GM18498 (cell line): ENCODE results near the gene NAP1L4.

Source experiments
- ATAC-seq: cut with Tn5 transposase; IDR thresholded peaks from one replicate; pipeline ENCODE4 v1.9.1; 2021; ENCODE audit warnings: mild to moderate bottlenecking, moderate library complexity; ENCODE audit not compliant: unreplicated experiment

Gene NAP1L4

GRCh38 chr11:2926611-2927051 lies 65.5 kb downstream of the NAP1L4 start:
- ATAC-seq = no peak

GRCh38 chr11:2924821-2925675 lies 67.1 kb downstream of the NAP1L4 start:
- no peak for ATAC-seq

- no peak for ATAC-seq
These were observed 67.7 kb downstream of the NAP1L4 start for GRCh38 chr11:2924381-2924780.

- ATAC-seq = no peak
These were observed 68.4 kb downstream of the NAP1L4 start for GRCh38 chr11:2923446-2924375.

GRCh38 chr11:2922655-2923054 lies 69.5 kb downstream of the NAP1L4 start:
- ATAC-seq = no peak

GRCh38 chr11:2921742-2922493 lies 70.2 kb downstream of the NAP1L4 start:
- no peak for ATAC-seq

- ATAC-seq = no peak
These were observed 70.9 kb downstream of the NAP1L4 start for GRCh38 chr11:2921261-2921660.

- ATAC-seq = no peak
These were observed 71.8 kb downstream of the NAP1L4 start for GRCh38 chr11:2920343-2920742.

- ATAC-seq = no peak
These were observed 72.3 kb downstream of the NAP1L4 start for GRCh38 chr11:2919837-2920236.

GRCh38 chr11:2919188-2919587 lies 72.9 kb downstream of the NAP1L4 start:
- ATAC-seq = no peak

- ATAC-seq = no peak
These were observed 74.2 kb downstream of the NAP1L4 start for GRCh38 chr11:2917842-2918490.

GRCh38 chr11:2916892-2917645 lies 75.1 kb downstream of the NAP1L4 start:
- no peak for ATAC-seq

- ATAC-seq = no peak
These were observed 75.8 kb downstream of the NAP1L4 start for GRCh38 chr11:2916114-2916891.

- no peak for ATAC-seq
These were observed 76.7 kb downstream of the NAP1L4 start for GRCh38 chr11:2915473-2915872.

- no peak for ATAC-seq
These were observed 77.5 kb downstream of the NAP1L4 start for GRCh38 chr11:2914455-2915195.

GRCh38 chr11:2913776-2914175 lies 78.4 kb downstream of the NAP1L4 start:
- no peak for ATAC-seq

GRCh38 chr11:2913019-2913431 lies 79.1 kb downstream of the NAP1L4 start:
- ATAC-seq = no peak

- no peak for ATAC-seq
These were observed 79.6 kb downstream of the NAP1L4 start for GRCh38 chr11:2912498-2912897.
